Chondrocyte (in vitro differentiated cells): ENCODE data around the gene SLC10A4. TPM values are rescaled to one million over a fixed set of nuclear protein-coding genes. Genes with fewer than 3 reads are reported as not detected.

Experiments
- DNase-seq: peaks from one replicate; pipeline ENCODE4 v3.0.0; 2021; ENCODE audit warnings: mixed read lengths, low spot score
- H3K27ac Mint-ChIP-seq: one replicate; pipeline ENCODE4 v1.8.0; 2021; ENCODE audit warnings: mild to moderate bottlenecking, moderate library complexity, mixed read lengths; ENCODE audit not compliant: unreplicated experiment
- H3K27me3 Mint-ChIP-seq: 2 replicates; pipeline ENCODE4 v1.8.0; 2021; ENCODE audit warnings: low read depth, mixed read lengths
- H3K36me3 Mint-ChIP-seq: 2 replicates; pipeline ENCODE4 v1.8.0; 2021; ENCODE audit warnings: low read depth, mixed read lengths
- H3K4me1 Mint-ChIP-seq: 2 replicates; pipeline ENCODE4 v1.8.0; 2021; ENCODE audit warnings: low read depth, mild to moderate bottlenecking, mixed read lengths
- H3K4me3 Mint-ChIP-seq: one replicate; pipeline ENCODE4 v1.8.0; 2021; ENCODE audit warnings: mild to moderate bottlenecking, moderate library complexity, mixed read lengths; ENCODE audit not compliant: unreplicated experiment
- H3K9me3 Mint-ChIP-seq: 2 replicates; pipeline ENCODE4 v1.8.0; 2021; ENCODE audit warnings: low read depth, mixed read lengths
- total RNA-seq: library from RNA; stranded (reverse); gene quantifications from 3 replicates; pipeline ENCODE4 v1.2.1, GENCODE V29; 2021
- TF ChIP-seq, protein P1 (sequence below): fragments of 200-600 bp; sonication (generic); IDR thresholded peaks from 2 replicates; pipeline ENCODE4 v1.5.0; 2021; ENCODE audit warnings: antibody characterized with exemption, mild to moderate bottlenecking, moderate library complexity

The SLC10A4 gene
- total RNA-seq, 1 donor from 2014 or later: not detected

DNA sequence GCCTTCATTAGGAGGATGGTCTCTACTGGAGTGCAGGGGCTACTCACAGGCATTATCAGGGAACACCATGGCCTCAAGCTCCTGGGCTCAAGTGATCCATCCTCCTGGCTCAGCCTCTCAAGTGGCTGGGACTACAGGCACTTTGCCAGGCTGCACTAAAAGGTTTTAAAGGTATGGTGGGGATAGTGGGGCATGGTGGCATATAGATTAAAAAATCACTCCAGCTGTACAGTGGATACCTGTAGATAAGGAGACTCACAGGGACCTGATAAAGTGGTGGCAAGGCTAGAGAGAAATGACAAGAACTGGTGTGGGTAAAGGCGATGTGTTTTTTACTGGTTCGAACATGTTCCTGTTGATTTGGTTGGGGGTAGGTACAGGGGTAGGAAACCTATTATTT, 12.8 kb downstream of the SLC10A4 start:
- DNase-seq: no peak
- Mint-ChIP-seq H3K36me3 (peaks cover 7% of the 10 kb centered on the region), H3K9me3 (no peaks in the 10 kb centered on the region), H3K4me1 (no peaks in the 10 kb centered on the region), H3K27ac (no peak overlapping the region), H3K27me3 (peaks cover 15% of the 10 kb centered on the region), H3K4me3 (no peak overlapping the region)
- TF ChIP-seq, protein P1, sequence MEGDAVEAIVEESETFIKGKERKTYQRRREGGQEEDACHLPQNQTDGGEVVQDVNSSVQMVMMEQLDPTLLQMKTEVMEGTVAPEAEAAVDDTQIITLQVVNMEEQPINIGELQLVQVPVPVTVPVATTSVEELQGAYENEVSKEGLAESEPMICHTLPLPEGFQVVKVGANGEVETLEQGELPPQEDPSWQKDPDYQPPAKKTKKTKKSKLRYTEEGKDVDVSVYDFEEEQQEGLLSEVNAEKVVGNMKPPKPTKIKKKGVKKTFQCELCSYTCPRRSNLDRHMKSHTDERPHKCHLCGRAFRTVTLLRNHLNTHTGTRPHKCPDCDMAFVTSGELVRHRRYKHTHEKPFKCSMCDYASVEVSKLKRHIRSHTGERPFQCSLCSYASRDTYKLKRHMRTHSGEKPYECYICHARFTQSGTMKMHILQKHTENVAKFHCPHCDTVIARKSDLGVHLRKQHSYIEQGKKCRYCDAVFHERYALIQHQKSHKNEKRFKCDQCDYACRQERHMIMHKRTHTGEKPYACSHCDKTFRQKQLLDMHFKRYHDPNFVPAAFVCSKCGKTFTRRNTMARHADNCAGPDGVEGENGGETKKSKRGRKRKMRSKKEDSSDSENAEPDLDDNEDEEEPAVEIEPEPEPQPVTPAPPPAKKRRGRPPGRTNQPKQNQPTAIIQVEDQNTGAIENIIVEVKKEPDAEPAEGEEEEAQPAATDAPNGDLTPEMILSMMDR: no peak

DNA sequence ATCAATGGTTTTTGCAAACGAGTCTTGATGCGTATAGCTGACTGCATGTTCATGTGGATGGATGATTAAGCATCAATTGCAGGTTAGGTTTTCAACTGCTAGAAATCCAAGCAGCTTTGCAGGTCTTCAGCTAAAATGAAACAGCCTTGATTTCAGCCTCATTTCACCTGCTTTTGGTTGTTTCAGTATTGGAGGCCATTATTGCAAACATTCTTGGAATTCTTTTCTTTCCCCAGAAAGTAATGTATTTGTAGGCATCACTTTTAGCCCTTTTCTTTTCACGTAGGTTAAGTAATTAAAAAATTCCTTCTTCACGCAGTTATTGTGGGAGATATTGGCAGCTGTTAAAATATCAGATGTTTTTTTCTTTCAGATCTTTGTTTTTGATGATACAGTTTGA, 15.8 kb downstream of the SLC10A4 start:
- DNase-seq: no peak
- Mint-ChIP-seq H3K27ac (no peak overlapping the region), H3K4me1 (no peaks in the 10 kb centered on the region), H3K36me3 (peaks cover 14% of the 10 kb centered on the region), H3K27me3 (no peaks in the 10 kb centered on the region), H3K4me3 (no peak overlapping the region), H3K9me3 (no peaks in the 10 kb centered on the region)
- TF ChIP-seq, protein P1: no peak

DNA sequence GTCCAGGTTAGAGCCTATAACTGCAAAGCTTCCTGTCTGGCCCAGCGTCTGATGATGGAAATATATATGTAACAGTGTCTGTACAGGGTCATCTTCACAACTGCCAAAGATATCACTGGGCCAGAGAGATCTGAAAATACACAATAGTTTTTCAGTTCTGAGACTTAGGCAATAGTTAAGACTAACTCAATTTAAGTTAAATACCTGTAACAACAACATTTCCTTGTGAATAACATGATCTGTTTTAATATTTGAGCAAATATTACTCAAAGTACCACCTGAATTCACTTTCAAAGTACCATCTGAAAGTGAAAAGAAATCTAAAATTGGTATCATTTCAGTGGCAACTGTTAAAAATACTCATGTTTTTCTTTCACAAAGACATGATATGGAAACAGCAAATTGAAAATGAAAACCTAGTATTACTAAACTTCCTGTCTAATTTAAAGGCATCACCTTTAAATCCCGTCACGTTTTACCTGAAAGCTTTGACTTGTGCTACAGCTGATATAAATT, 16.5 kb downstream of the SLC10A4 start:
- no peaks in the 10 kb centered on the region for H3K9me3 Mint-ChIP-seq
- H3K27ac Mint-ChIP-seq: no peak overlapping the region
- H3K4me1 Mint-ChIP-seq: no peaks in the 10 kb centered on the region
- TF ChIP-seq, protein P1: no peak
- no peak for DNase-seq
- no peak overlapping the region for H3K4me3 Mint-ChIP-seq
- peaks cover 14% of the 10 kb centered on the region for H3K36me3 Mint-ChIP-seq
- H3K27me3 Mint-ChIP-seq: no peaks in the 10 kb centered on the region

DNA sequence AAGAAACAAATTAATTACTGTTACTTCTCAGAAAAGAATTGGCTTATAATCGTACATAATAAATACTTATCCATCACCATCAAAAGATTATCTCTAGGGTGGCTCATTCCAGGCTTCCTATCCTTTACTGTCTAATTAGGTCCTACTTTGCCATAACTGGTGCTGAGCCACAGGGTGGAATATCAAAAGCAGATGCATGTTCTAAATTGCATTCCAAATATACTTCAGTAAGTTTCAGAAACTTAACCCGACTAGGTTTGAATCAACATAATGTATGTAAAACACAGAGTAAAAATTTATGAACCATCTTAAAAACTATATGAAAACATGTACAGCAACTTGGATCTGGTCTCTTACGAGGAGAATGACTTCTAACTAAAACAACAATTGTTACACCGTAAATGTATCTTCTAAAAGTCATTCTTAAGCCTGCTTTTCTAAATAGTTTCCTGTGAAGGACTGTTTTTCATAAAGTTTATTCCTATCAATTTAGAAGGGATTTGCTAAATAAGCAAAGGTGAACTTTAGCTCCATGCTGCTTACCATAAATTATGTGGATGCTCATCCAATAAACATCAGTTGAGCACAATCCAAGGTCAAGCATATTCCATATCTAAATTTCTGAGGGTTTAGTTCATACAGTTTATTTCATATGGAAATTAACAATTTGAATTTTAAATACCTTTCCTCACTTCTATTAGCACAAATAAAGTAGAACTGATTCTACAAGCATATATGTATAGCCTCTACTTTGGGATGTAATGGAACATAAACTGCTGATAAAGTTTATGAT, 20.3 kb downstream of the SLC10A4 start:
- DNase-seq: no peak
- H3K9me3 Mint-ChIP-seq: no peaks in the 10 kb centered on the region
- TF ChIP-seq, protein P1: no peak
- no peak overlapping the region for H3K4me3 Mint-ChIP-seq
- no peak overlapping the region for H3K27ac Mint-ChIP-seq
- H3K36me3 Mint-ChIP-seq: peaks cover 20% of the 10 kb centered on the region
- H3K27me3 Mint-ChIP-seq: no peaks in the 10 kb centered on the region
- H3K4me1 Mint-ChIP-seq: no peaks in the 10 kb centered on the region

DNA sequence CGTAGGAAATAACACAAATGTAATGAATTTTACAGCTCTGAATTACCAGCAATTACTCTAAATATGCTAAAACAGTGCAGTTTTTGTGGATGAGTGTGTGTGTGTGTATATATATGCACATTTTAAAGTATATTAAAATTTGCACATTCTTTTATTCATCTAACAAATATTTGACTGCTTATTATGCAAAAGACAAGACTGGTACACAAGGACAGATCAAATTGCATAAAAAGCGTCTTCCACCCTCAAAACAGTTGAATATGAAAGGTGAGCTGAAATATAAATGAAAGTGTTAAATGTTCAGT, 20.8 kb downstream of the SLC10A4 start:
- TF ChIP-seq, protein P1: no peak
- H3K4me3 Mint-ChIP-seq: no peak overlapping the region
- H3K4me1 Mint-ChIP-seq: no peaks in the 10 kb centered on the region
- H3K36me3 Mint-ChIP-seq: peaks cover 24% of the 10 kb centered on the region
- no peak for DNase-seq
- H3K9me3 Mint-ChIP-seq: no peaks in the 10 kb centered on the region
- H3K27me3 Mint-ChIP-seq: no peaks in the 10 kb centered on the region
- H3K27ac Mint-ChIP-seq: no peak overlapping the region
